ENCODE data around the gene ATG4C. TPM values are rescaled to one million over a fixed set of nuclear protein-coding genes. Genes with fewer than 3 reads are reported as not detected.

Gene ATG4C
- total and polyA plus RNA-seq, 2 donors from 2014 or later = 8.7 to 9.5 TPM

GRCh38 chr1:62877579-62877978, 93.6 kb downstream of the ATG4C start:
- FAIRE-seq = no peak
- no peak overlapping the region for H3K4me3 ChIP-seq (ENCODE audit: low read length in 3 of 3)
- intact Hi-C loops (cut with DNase I) = no loop called here

GRCh38 chr1:62879962-62880361, 96.0 kb downstream of the ATG4C start:
- Histone ChIP-seq H3K27me3 (ENCODE audit: control insufficient read depth, insufficient read depth, low read length) (no peaks in the 10 kb centered on the region), H3K9ac (ENCODE audit: low read length in 3 of 3) (no peak overlapping the region), H3K36me3 (ENCODE audit: control insufficient read depth in 2 of 3, insufficient read depth in 3 of 3, low read length in 3 of 3) (no peaks in the 10 kb centered on the region), H3K27ac (ENCODE audit: low read depth in 2 of 2, low read length in 2 of 2) (no peak overlapping the region), H3K9me3 (ENCODE audit: control insufficient read depth in 2 of 3, insufficient read depth in 1 of 3, low read length in 3 of 3) (peaks cover 0 to 3% (median 0%) of the 10 kb centered on the region in 3 donors), H3K4me1 (ENCODE audit: control insufficient read depth in 2 of 3, insufficient read depth in 2 of 3, low read depth in 1 of 3, low read length in 3 of 3) (no peaks in the 10 kb centered on the region), H3K4me3 (ENCODE audit: low read length in 3 of 3) (no peak overlapping the region)
- intact Hi-C loops (cut with DNase I) = no loop called here
- no peak for DNase-seq
- no peak for FAIRE-seq
- TF ChIP-seq CTCF (IDR thresholded peaks at IDR 0.05; ENCODE audit: borderline replicate concordance, extremely low read depth, insufficient read depth) = no peak

More at GRCh38 chr1:62877579-62877978, 93.6 kb downstream of the ATG4C start:
- Histone ChIP-seq H3K9ac (ENCODE audit: low read length in 3 of 3) (no peak overlapping the region), H3K4me1 (ENCODE audit: control insufficient read depth in 2 of 3, insufficient read depth in 2 of 3, low read depth in 1 of 3, low read length in 3 of 3) (no peaks in the 10 kb centered on the region), H3K27ac (ENCODE audit: low read depth in 2 of 2, low read length in 2 of 2) (no peak overlapping the region), H3K9me3 (ENCODE audit: control insufficient read depth in 2 of 3, insufficient read depth in 1 of 3, low read length in 3 of 3) (peaks cover 0 to 3% (median 0%) of the 10 kb centered on the region in 3 donors), H3K36me3 (ENCODE audit: control insufficient read depth in 2 of 3, insufficient read depth in 3 of 3, low read length in 3 of 3) (no peaks in the 10 kb centered on the region), H3K27me3 (ENCODE audit: control insufficient read depth, insufficient read depth, low read length) (no peaks in the 10 kb centered on the region)
- no peak for DNase-seq
- no peak for TF ChIP-seq CTCF (IDR thresholded peaks at IDR 0.05; ENCODE audit: borderline replicate concordance, extremely low read depth, insufficient read depth)

GRCh38 chr1:62882201-62883104, 98.5 kb downstream of the ATG4C start:
- no peaks in the 10 kb centered on the region for H3K27me3 ChIP-seq (ENCODE audit: control insufficient read depth, insufficient read depth, low read length)
- no peaks in the 10 kb centered on the region for H3K4me1 ChIP-seq (ENCODE audit: control insufficient read depth in 2 of 3, insufficient read depth in 2 of 3, low read depth in 1 of 3, low read length in 3 of 3)
- intact Hi-C loops (cut with DNase I) = no loop called here

More at GRCh38 chr1:62882201-62883104, 98.5 kb downstream of the ATG4C start:
- Histone ChIP-seq H3K36me3 (ENCODE audit: control insufficient read depth in 2 of 3, insufficient read depth in 3 of 3, low read length in 3 of 3) (no peaks in the 10 kb centered on the region), H3K27ac (ENCODE audit: low read depth in 2 of 2, low read length in 2 of 2) (no peak overlapping the region), H3K9me3 (ENCODE audit: control insufficient read depth in 2 of 3, insufficient read depth in 1 of 3, low read length in 3 of 3) (peaks cover 0 to 3% (median 0%) of the 10 kb centered on the region in 3 donors), H3K9ac (ENCODE audit: low read length in 3 of 3) (no peak overlapping the region), H3K4me3 (ENCODE audit: low read length in 3 of 3) (no peak overlapping the region)
- no peak for TF ChIP-seq CTCF (IDR thresholded peaks at IDR 0.05; ENCODE audit: borderline replicate concordance, extremely low read depth, insufficient read depth)
- FAIRE-seq (no peak), DNase-seq (no peak)
